GM06990 (cell line): ENCODE measurements around the gene ABCA9.
"Not testable (repeated sequence)": the region's sequence is repeated elsewhere in the genome, so short reads cannot be mapped to it uniquely, and the experiment has no call there.

ENCODE experiments used
- DNase-seq: peaks from one replicate; pipeline ENCODE4 v3.0.0-alpha.2; 2011; ENCODE audit not compliant: insufficient read length; ENCODE audit errors: extremely low read depth
- H3K27me3 ChIP-seq: replicated peaks from 2 replicates; pipeline ENCODE4 v1.6.0; 2011; ENCODE audit warnings: low read length; ENCODE audit not compliant: control insufficient read depth, insufficient read depth
- H3K36me3 ChIP-seq: 2 replicates; pipeline ENCODE4 v1.5.1; 2011; ENCODE audit warnings: low read length; ENCODE audit not compliant: control insufficient read depth, insufficient read depth
- H3K4me3 ChIP-seq: replicated peaks from 2 replicates; pipeline ENCODE4 v1.5.1; 2011; ENCODE audit warnings: low read depth, mild to moderate bottlenecking, control low read depth, low read length
- TF ChIP-seq, protein P1 (sequence below): IDR thresholded peaks from 2 replicates; pipeline ENCODE4 v1.5.1; 2011; ENCODE audit warnings: low read length, control low read depth, mild to moderate bottlenecking, inconsistent platforms; ENCODE audit not compliant: insufficient read depth, poor library complexity, severe bottlenecking

ABCA9 gene

DNA sequence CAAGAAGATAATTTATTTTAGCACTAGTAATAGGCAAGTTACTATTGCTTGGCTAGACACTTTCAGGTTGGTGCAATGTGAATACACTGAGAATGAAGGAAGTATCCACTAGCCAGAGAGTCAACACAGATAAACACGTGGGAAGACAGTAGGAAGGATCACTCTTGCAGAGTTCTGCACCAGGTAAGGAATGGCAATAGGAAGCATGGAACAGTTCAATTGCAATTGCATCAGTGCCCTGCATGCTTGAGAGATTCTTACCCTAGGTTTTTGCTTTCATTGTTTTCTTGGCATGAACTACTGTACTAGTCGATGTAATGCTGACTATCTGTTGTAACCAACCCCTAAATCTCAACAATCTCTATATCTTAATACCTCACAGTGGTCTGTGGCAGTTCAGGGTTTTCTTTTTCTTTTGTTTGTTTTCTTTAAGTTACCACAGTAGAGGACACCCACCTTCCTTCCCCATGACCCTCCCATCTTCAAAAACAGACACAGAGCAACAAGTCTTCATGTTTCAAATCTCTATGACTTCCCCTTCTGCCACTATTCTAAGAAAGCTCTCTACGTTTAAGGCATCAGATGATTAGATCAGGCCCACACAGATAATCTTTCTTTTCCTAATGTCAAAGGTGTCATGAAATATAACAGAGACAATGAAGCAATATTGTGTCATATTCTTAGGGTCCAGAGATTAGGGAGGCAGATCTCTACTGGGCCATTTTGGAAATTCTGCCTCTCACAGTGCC lies 87.5 kb downstream of the ABCA9 start:
- no peaks in the 10 kb centered on the region for H3K27me3 ChIP-seq
- TF ChIP-seq, protein P1, sequence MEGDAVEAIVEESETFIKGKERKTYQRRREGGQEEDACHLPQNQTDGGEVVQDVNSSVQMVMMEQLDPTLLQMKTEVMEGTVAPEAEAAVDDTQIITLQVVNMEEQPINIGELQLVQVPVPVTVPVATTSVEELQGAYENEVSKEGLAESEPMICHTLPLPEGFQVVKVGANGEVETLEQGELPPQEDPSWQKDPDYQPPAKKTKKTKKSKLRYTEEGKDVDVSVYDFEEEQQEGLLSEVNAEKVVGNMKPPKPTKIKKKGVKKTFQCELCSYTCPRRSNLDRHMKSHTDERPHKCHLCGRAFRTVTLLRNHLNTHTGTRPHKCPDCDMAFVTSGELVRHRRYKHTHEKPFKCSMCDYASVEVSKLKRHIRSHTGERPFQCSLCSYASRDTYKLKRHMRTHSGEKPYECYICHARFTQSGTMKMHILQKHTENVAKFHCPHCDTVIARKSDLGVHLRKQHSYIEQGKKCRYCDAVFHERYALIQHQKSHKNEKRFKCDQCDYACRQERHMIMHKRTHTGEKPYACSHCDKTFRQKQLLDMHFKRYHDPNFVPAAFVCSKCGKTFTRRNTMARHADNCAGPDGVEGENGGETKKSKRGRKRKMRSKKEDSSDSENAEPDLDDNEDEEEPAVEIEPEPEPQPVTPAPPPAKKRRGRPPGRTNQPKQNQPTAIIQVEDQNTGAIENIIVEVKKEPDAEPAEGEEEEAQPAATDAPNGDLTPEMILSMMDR = no peak
- H3K36me3 ChIP-seq = no peaks in the 10 kb centered on the region
- H3K4me3 ChIP-seq = no peak overlapping the region
- DNase-seq = no peak

DNA sequence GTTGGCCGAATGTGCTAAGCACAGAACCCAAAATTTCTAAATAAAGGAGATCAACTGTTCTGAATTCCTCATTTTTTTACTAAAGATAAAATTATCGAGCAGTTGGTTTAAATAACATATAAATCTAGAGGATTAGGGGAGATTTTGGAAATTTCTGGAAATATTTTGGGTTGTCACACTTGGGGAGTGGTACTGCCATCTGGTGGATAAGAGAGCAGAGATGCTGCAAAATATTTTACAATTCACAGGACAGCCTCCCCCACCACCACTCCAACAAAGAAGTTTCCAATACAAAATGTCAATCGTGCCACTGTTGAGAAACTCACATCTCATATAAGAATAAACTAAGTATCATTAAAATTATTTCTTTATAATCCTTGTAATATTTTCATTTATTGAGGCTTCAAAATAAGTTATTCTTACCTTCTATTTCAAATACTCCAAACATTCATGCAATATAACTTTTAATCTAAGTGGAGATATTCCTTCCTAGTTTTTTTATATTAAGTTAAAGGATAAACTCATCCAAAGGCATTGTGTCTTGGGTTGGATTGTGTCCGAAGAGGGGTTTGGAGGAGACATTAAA lies 88.5 kb downstream of the ABCA9 start:
- TF ChIP-seq, protein P1 = peak; percentile 54
- H3K36me3 ChIP-seq = no peaks in the 10 kb centered on the region
- DNase-seq = no peak
- no peaks in the 10 kb centered on the region for H3K27me3 ChIP-seq
- H3K4me3 ChIP-seq = no peak overlapping the region

DNA sequence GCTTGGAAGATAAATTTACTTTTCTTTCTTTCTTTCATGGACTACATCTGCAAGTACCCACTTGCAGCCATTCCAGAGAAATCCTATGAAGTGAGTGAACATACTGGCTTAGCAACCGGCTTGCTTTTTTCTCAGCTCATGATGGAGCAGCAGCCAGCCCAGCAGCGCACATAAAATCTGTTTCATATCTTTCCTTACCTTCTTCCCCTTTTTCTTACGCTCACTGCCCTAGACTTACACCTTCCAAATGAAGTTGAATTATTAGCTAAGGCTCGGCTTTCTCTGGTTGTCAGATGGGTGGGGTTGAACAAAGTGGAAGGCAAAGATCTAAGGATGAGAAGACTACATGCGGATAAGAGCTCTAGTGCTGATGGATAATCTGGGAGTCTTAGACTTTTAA lies 91.6 kb downstream of the ABCA9 start:
- Histone ChIP-seq H3K36me3 (no peaks in the 10 kb centered on the region), H3K4me3 (no peak overlapping the region), H3K27me3 (no peaks in the 10 kb centered on the region)
- TF ChIP-seq, protein P1 = no peak
- no peak for DNase-seq

DNA sequence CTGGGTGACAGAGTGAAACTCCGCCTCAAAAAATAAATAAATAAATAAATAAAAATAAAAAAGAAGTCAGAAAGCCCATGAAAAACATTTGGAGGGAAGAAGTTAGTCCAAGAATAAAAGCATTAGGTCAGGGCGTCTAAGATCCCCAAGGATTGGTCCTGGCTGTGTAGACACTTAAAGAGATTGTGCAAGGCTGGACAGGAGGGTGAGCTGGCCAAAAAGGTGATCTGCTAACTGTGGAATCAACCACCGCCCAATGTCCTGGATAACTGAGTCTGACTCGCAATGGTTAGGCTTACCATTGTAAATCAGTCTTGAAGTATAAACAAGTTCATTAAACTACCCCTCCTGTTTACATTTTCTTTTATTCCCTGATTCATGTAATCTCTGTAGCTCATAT lies 96.8 kb downstream of the ABCA9 start:
- Histone ChIP-seq H3K4me3 (no peak overlapping the region), H3K27me3 (no peaks in the 10 kb centered on the region), H3K36me3 (no peaks in the 10 kb centered on the region)
- DNase-seq = no peak
- TF ChIP-seq, protein P1 = no peak

DNA sequence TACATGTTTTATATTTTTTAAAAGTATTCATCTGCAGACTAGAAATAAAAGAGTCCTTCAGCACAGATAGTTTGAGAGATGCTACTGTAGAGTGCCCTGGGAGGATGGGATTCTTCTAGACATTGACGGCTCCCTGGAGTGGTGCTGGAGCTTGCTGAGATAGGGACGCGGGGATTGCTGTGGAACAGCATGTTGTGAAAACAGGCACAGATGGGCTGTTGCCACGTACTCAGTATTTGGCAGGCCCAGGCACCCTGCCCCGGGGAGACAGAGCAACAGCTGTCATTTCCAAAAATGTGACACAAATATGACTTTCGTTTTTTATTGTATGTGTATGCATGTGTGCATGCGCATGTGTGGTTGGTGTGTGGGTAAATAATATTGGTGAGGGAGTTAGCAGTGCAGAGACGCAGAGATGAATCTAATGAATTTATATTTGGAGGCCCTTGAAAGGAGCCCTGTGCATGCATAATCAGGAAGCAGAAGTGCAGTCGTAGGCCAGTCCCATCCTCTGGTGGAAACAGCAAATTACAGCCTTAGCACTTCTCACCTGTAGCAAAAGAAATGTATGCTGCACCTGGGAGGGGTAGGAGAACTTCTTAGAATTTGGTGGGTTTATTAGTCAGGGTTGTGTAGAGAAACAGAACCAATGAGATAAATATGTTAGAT lies 99.4 kb downstream of the ABCA9 start:
- Histone ChIP-seq H3K27me3 (no peaks in the 10 kb centered on the region), H3K4me3 (no peak overlapping the region), H3K36me3 (no peaks in the 10 kb centered on the region)
- no peak for DNase-seq
- TF ChIP-seq, protein P1 = no peak

DNA sequence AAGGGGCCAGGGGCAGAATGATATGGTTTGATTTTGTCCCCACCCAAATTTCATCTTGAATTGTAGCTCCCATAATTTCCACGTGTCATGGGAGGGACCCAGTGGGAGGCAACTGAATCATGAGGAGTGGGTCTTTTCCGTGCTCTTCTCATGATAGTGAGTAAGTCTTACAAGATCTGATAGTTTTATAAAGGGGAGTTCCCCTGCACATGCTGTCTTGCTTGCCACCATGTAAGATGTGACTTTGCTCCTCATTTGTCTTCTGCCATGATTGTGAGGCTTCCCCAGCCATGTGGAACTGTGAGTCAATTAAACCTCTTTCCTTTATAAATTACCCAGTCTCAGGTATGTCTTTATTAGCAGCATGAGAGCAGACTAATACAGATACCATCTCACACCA lies 101.6 kb downstream of the ABCA9 start:
- DNase-seq, H3K27me3 ChIP-seq, H3K4me3 ChIP-seq, H3K36me3 ChIP-seq: not testable (repeated sequence)
